GM12878 (cell line): ENCODE results near the gene P3H2. TPM values are rescaled to one million over a fixed set of nuclear protein-coding genes. Genes with fewer than 3 reads are reported as not detected.

ENCODE experiments used
- ATAC-seq: fragments of 200-7000 bp; cut with Tn5 transposase; 3 replicates; pipeline ENCODE4 v1.9.1; 2020; ENCODE audit warnings: mild to moderate bottlenecking, moderate library complexity
- BruUV-seq: library from RNA; stranded (reverse); fragments of 400-500 nt; replicated peaks from 2 replicates; lab custom pipeline; 2021; lab: Mats Ljungman, UMichigan
- CTCF ChIA-PET: fragments of 300-600 bp; sonication (Branson Sonifier 250); formaldehyde crosslinking; extraction: SDS; loops from one replicate; lab custom pipeline; 2021; ENCODE audit warnings: inconsistent platforms; lab: Yijun Ruan, JAX
- POLR2A ChIA-PET: fragments of 350-600 bp; formaldehyde crosslinking; extraction: SDS; loops from one replicate; lab custom pipeline; 2021; ENCODE audit warnings: inconsistent platforms; lab: Charles Lee
- RAD21 ChIA-PET: fragments of 300-600 bp; sonication (Branson Sonifier 250); formaldehyde crosslinking; loops from one replicate; lab custom pipeline; 2023; ENCODE audit warnings: antibody characterized with exemption; ENCODE audit not compliant: unreplicated experiment; lab: Charles Lee
- SMC1A ChIA-PET: fragments of 300-600 bp; sonication (Branson Sonifier 250); formaldehyde crosslinking; loops from one replicate; lab custom pipeline; 2023; ENCODE audit not compliant: unreplicated experiment, uncharacterized antibody; lab: Charles Lee
- DNase-seq: peaks from one replicate; pipeline ENCODE4 v3.0.0-alpha.2; 2011; ENCODE audit warnings: low read depth, low spot score
- FAIRE-seq: peaks from 3 replicates; lab custom pipeline; 2011; peaks lifted over from hg19 to GRCh38; lab: Jason Lieb, UNC
- H2AFZ ChIP-seq: 2 replicates; pipeline ENCODE4 v1.6.0; 2011; ENCODE audit warnings: low read depth, low read length, control low read depth; ENCODE audit not compliant: control insufficient read depth
- H3K27ac ChIP-seq: 2 replicates; pipeline ENCODE4 v1.5.1; 2011; ENCODE audit warnings: control low read depth; ENCODE audit not compliant: control insufficient read depth, insufficient read depth
- H3K27me3 ChIP-seq, 2 experiments: replicated peaks in 1 of 2; 2 replicates each; pipeline versions ENCODE4 v1.6.0 to v1.6.1; 2011; ENCODE audit warnings: low read length in 1 of 2; ENCODE audit not compliant: control insufficient read depth in 2 of 2, insufficient read depth in 2 of 2
- H3K36me3 ChIP-seq, 2 experiments: 2 replicates each; pipeline ENCODE4 v1.5.1; 2011; ENCODE audit warnings: low read length in 1 of 2; ENCODE audit not compliant: control insufficient read depth in 2 of 2, insufficient read depth in 2 of 2
- H3K4me1 ChIP-seq: 2 replicates; pipeline ENCODE4 v1.6.1; 2011; ENCODE audit warnings: mild to moderate bottlenecking, low read length, moderate library complexity, mixed read lengths; ENCODE audit not compliant: control insufficient read depth, insufficient read depth
- H3K4me2 ChIP-seq: 2 replicates; pipeline ENCODE4 v1.6.0; 2011; ENCODE audit warnings: control low read depth; ENCODE audit not compliant: control insufficient read depth, insufficient read depth
- H3K4me3 ChIP-seq: fragments of 200-600 bp; sonication (generic); 2 replicates; pipeline ENCODE4 v1.5.1; 2016
- H3K79me2 ChIP-seq: 2 replicates; pipeline ENCODE4 v1.6.0; 2011; ENCODE audit warnings: low read length; ENCODE audit not compliant: control insufficient read depth, insufficient read depth
- H3K9ac ChIP-seq: 2 replicates; pipeline ENCODE4 v1.8.0; 2011; ENCODE audit warnings: low read length, control low read depth, mixed read lengths; ENCODE audit not compliant: control insufficient read depth, insufficient read depth
- H3K9me3 ChIP-seq: replicated peaks from 3 replicates; pipeline ENCODE4 v1.5.1; 2011; ENCODE audit warnings: mild to moderate bottlenecking, low read length; ENCODE audit not compliant: control insufficient read depth, insufficient read depth
- H4K20me1 ChIP-seq: 2 replicates; pipeline ENCODE4 v1.6.0; 2011; ENCODE audit not compliant: control insufficient read depth, insufficient read depth
- ATF7 ChIP-seq: fragments of 450-650 bp; IDR thresholded peaks from 2 replicates; pipeline ENCODE4 v1.6.1; 2016; ENCODE audit warnings: low read depth, mild to moderate bottlenecking
- EP300 ChIP-seq, 2 experiments: fragments of 150-350 bp in 1 of 2; IDR thresholded peaks; 2 replicates each; pipeline ENCODE4 v1.6.1; 2011 to 2012; ENCODE audit warnings: low read depth in 2 of 2, low read length in 2 of 2, borderline replicate concordance in 1 of 2, improper control_type of control experiment in 1 of 2, inconsistent platforms in 1 of 2; ENCODE audit not compliant: control insufficient read depth in 1 of 2
- EZH2 ChIP-seq: IDR thresholded peaks from 2 replicates; pipeline ENCODE4 v1.6.1; 2012; ENCODE audit warnings: low read depth, mild to moderate bottlenecking, control low read depth, inconsistent platforms, low read length, borderline replicate concordance; ENCODE audit not compliant: control insufficient read depth
- KAT2A ChIP-seq: conservative IDR thresholded peaks from 2 replicates; pipeline ENCODE4 v1.6.1; 2011; ENCODE audit warnings: low read depth, low read length; ENCODE audit not compliant: control insufficient read depth
- NFIC ChIP-seq: IDR thresholded peaks from 2 replicates; pipeline ENCODE4 v1.6.1; 2012; ENCODE audit warnings: low read depth, mild to moderate bottlenecking, inconsistent platforms, low read length, moderate library complexity
- NR2C1 ChIP-seq: fragments of 450-650 bp; IDR thresholded peaks from 2 replicates; pipeline ENCODE4 v1.6.1; 2017; ENCODE audit warnings: antibody characterized with exemption, mild to moderate bottlenecking, moderate library complexity
- POLR2A ChIP-seq: IDR thresholded peaks from 2 replicates; pipeline ENCODE4 v1.6.1; 2011; ENCODE audit warnings: low read depth, mild to moderate bottlenecking, low read length
- WGBS: methylation state at CpG from one replicate; pipeline ENCODE4 v1.1.6; 2016; ENCODE audit warnings: low lambda C conversion rate; ENCODE audit not compliant: insufficient replicate concordance, insufficient coverage; ENCODE audit errors: missing lambda C conversion rate; 5-methylcytosine and 5-hydroxymethylcytosine counted together
- in situ Hi-C: fragments of 300-500 bp; cut with MboI; formaldehyde crosslinking; loops from 9 replicates; pipeline ENCODE4 v1.14.3; 2018; ENCODE audit warnings: mixed read lengths
- intact Hi-C: fragments of 100-400 bp; cut with micrococcal nuclease; formaldehyde crosslinking; loops from one replicate; pipeline ENCODE4 v1.14.2; 2022; ENCODE audit not compliant: unreplicated experiment
- polyA plus RNA-seq, 11 experiments: library from polyadenylated mRNA; depleted of rRNA in 4 of 11; unstranded in 6 of 11; stranded (reverse) in 5 of 11; fragments of >200 nt; fragmentation: Nextera tagmentation in 4 of 11; fragmentation: Illumina TruSeq in 1 of 11; extraction: Ambion mirVana in 4 of 11; extraction: Trizol in 1 of 11; gene quantifications; 1 replicate in 1 of 11; 2 replicates in 10 of 11; pipeline versions ENCODE4 v1.2.1 to v1.2.3, GENCODE V29; 2011 to 2016; ENCODE audit warnings: inconsistent platforms in 2 of 11, missing spikeins in 2 of 11, low read depth in 1 of 11
- total RNA-seq, 4 experiments: library from RNA; depleted of rRNA in 3 of 4; stranded (reverse); fragments of >200 nt in 3 of 4; fragmentation: Illumina TruSeq in 1 of 4; extraction: Trizol in 1 of 4; gene quantifications; 2 replicates each; pipeline versions ENCODE4 v1.2.1 to v1.2.3, GENCODE V29; 2013 to 2021
- TF ChIP-seq, protein P1 (sequence below): fragments of 450-650 bp; IDR thresholded peaks from 2 replicates; pipeline ENCODE4 v1.6.1; 2017; ENCODE audit warnings: mild to moderate bottlenecking, moderate library complexity

The P3H2 gene
- total and polyA plus RNA-seq, 10 of the 15 experiments (the other 5 are each of a cell fraction or from before 2014, with no cell fraction given), result 27.0 to 97.6 (median 83.2) TPM

GRCh38 chr3:190000861-190001196, 119.9 kb downstream of the P3H2 start:
- Histone ChIP-seq H4K20me1 (no peaks in the 10 kb centered on the region), H3K27me3 (no peaks in the 10 kb centered on the region)
- no peak for TF ChIP-seq EZH2
- no peak for TF ChIP-seq ATF7
- no peak for TF ChIP-seq EP300 (IDR thresholded peaks at IDR 0.05; ENCODE audit: borderline replicate concordance in 1 of 2, control insufficient read depth in 1 of 2, low read depth in 2 of 2, low read length in 2 of 2)
- no peak for TF ChIP-seq KAT2A
- TF ChIP-seq, protein P1, sequence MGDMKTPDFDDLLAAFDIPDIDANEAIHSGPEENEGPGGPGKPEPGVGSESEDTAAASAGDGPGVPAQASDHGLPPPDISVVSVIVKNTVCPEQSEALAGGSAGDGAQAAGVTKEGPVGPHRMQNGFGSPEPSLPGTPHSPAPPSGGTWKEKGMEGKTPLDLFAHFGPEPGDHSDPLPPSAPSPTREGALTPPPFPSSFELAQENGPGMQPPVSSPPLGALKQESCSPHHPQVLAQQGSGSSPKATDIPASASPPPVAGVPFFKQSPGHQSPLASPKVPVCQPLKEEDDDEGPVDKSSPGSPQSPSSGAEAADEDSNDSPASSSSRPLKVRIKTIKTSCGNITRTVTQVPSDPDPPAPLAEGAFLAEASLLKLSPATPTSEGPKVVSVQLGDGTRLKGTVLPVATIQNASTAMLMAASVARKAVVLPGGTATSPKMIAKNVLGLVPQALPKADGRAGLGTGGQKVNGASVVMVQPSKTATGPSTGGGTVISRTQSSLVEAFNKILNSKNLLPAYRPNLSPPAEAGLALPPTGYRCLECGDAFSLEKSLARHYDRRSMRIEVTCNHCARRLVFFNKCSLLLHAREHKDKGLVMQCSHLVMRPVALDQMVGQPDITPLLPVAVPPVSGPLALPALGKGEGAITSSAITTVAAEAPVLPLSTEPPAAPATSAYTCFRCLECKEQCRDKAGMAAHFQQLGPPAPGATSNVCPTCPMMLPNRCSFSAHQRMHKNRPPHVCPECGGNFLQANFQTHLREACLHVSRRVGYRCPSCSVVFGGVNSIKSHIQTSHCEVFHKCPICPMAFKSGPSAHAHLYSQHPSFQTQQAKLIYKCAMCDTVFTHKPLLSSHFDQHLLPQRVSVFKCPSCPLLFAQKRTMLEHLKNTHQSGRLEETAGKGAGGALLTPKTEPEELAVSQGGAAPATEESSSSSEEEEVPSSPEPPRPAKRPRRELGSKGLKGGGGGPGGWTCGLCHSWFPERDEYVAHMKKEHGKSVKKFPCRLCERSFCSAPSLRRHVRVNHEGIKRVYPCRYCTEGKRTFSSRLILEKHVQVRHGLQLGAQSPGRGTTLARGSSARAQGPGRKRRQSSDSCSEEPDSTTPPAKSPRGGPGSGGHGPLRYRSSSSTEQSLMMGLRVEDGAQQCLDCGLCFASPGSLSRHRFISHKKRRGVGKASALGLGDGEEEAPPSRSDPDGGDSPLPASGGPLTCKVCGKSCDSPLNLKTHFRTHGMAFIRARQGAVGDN, result no peak
- no peak for TF ChIP-seq POLR2A
- TF ChIP-seq NFIC, result no peak
- no peak for TF ChIP-seq NR2C1
- TF ChIP-seq, all 136 proteins: peak for 0
- Histone ChIP-seq H3K36me3 (no peaks in the 10 kb centered on the region), H3K27ac (no peak overlapping the region), H2AFZ (no peak overlapping the region), H3K9ac (no peak overlapping the region), H3K79me2 (no peaks in the 10 kb centered on the region), H3K4me3 (no peak overlapping the region), H3K9me3 (no peaks in the 10 kb centered on the region), H3K4me1 (no peaks in the 10 kb centered on the region), H3K4me2 (no peak overlapping the region)
- RAD21 ChIA-PET, result interaction anchor here (0.7 to 1.0 kb wide), 2 partner anchors 8 to 11 kb away, joined by 3 read pairs; no protein-coding TSS in a partner anchor
- SMC1A ChIA-PET, result interaction anchor here (0.6 to 0.9 kb wide), 2 partner anchors 61 to 811 kb away, joined by 3 read pairs; no protein-coding TSS in a partner anchor
- BruUV-seq, result no TSS peak
- POLR2A ChIA-PET, result no interaction called here
- CTCF ChIA-PET, result interaction anchor here (1.5 kb wide), 1 partner anchor 39 kb away, joined by 3 read pairs; no protein-coding TSS in a partner anchor
- intact Hi-C loops, result no loop called here
- in situ Hi-C loops, result no loop called here
- FAIRE-seq (no peak), DNase-seq (no peak), ATAC-seq (no peak)
- WGBS, result 83% methylated on average over 5 of the region's 5 CpGs
